Kidney (tissue), 14 donors: Measurements from ENCODE around the gene ZNF337. TPM values are rescaled to one million over a fixed set of nuclear protein-coding genes. Genes with fewer than 3 reads are reported as not detected.

Experiments
- DNase-seq, 5 donors: peaks; one replicate each; pipeline ENCODE4 v3.0.0-alpha.2; 2013 to 2020
- FAIRE-seq: peaks from 2 replicates; lab custom pipeline; 2012; peaks lifted over from hg19 to GRCh38; lab: Jason Lieb, UNC
- H3K27ac ChIP-seq, 2 donors: one replicate each; pipeline ENCODE4 v1.7.0; 2013; ENCODE audit warnings: low read depth in 2 of 2, low read length in 2 of 2, inconsistent platforms in 1 of 2
- H3K27me3 ChIP-seq: one replicate; pipeline ENCODE4 v1.7.1; 2013; ENCODE audit warnings: low read length, inconsistent platforms; ENCODE audit not compliant: control insufficient read depth, insufficient read depth
- H3K36me3 ChIP-seq, 3 donors: one replicate each; pipeline versions ENCODE4 v1.7.0 to v1.7.1; 2013; ENCODE audit warnings: low read length in 3 of 3, control low read depth in 1 of 3, inconsistent platforms in 1 of 3; ENCODE audit not compliant: insufficient read depth in 3 of 3, control insufficient read depth in 2 of 3
- H3K4me1 ChIP-seq, 3 donors: one replicate each; pipeline versions ENCODE4 v1.7.0 to v1.7.1; 2013; ENCODE audit warnings: low read length in 3 of 3, inconsistent platforms in 1 of 3, low read depth in 1 of 3; ENCODE audit not compliant: control insufficient read depth in 2 of 3, insufficient read depth in 2 of 3
- H3K4me3 ChIP-seq, 3 donors: one replicate each; pipeline versions ENCODE4 v1.7.0 to v1.8.1; 2013; ENCODE audit warnings: low read length in 3 of 3, control low read depth in 1 of 3, inconsistent platforms in 1 of 3
- H3K9ac ChIP-seq, 3 donors: one replicate each; pipeline versions ENCODE4 v1.7.0 to v1.7.1; 2013; ENCODE audit warnings: low read length in 3 of 3, control low read depth in 1 of 3, inconsistent platforms in 1 of 3
- H3K9me3 ChIP-seq, 3 donors: one replicate each; pipeline versions ENCODE4 v1.7.0 to v1.7.1; 2013; ENCODE audit warnings: low read length in 3 of 3, control low read depth in 1 of 3, inconsistent platforms in 1 of 3; ENCODE audit not compliant: control insufficient read depth in 2 of 3, insufficient read depth in 1 of 3
- intact Hi-C: fragments of 100-400 bp; cut with DNase I; formaldehyde crosslinking; loops from one replicate; pipeline ENCODE4 v1.11.1; 2022
- polyA plus RNA-seq: library from polyadenylated mRNA; stranded (reverse); fragments of 350-450 nt; fragmentation: Illumina TruSeq; extraction: RNeasy Lipid Tissue Mini Kit (QIAGEN cat#74804); gene quantifications from one replicate; pipeline ENCODE4 v1.2.3, GENCODE V29; 2014; ENCODE audit warnings: low read depth, low replicate concordance; ENCODE audit not compliant: insufficient read depth
- total RNA-seq: library from RNA; stranded (reverse); fragmentation: NEBNext Ultra II Directional; extraction: Animal tissue kit (Norgen Biotek cat#: 25700); gene quantifications from one replicate; pipeline ENCODE4 v1.2.1, GENCODE V29; 2021
- TF ChIP-seq, protein P1 (sequence below): IDR thresholded peaks from 3 replicates; pipeline ENCODE4 v1.5.1; 2012; ENCODE audit warnings: mild to moderate bottlenecking, moderate library complexity, borderline replicate concordance; ENCODE audit not compliant: insufficient read depth; ENCODE audit errors: extremely low read depth
- donor health status: control.
- donor health status: control.
- donor health status: control.
- donor health status: control.
- donor health status: control.
- donor health status: DM: yes; HTN: yes; CAD: no.
- donor health status: Normal renal cell carcinoma (clear cell type).

The ZNF337 gene
- total and polyA plus RNA-seq, 2 donors from 2014 or later = 9.2 to 17.1 TPM

DNA sequence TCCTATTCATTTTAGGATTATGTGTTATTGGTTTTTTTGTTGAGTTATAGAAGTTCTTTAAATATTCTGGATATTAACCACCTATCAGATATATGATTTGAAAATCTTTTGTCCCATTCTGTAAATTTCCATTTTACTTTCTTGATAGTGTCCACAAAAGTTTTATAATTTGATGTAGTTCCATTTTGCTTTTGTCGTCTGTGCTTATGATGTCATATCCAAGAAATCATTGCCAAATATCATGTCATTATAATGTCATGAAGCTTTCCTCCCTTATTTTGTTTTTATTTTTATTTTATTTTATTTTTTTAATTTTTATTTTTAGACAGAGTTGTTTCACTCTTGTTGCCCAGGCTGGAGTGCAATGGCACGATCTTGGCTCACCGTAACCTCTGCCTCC lies 51.8 kb downstream of the ZNF337 start:
- Histone ChIP-seq H3K4me3 (no peak overlapping the region), H3K4me1 (no peaks in the 10 kb centered on the region), H3K9ac (no peak overlapping the region), H3K36me3 (peaks cover 0 to 2% (median 0%) of the 10 kb centered on the region in 3 donors), H3K27ac (no peak overlapping the region), H3K27me3 (no peaks in the 10 kb centered on the region), H3K9me3 (no peaks in the 10 kb centered on the region)
- intact Hi-C loops = no loop called here
- TF ChIP-seq, protein P1, sequence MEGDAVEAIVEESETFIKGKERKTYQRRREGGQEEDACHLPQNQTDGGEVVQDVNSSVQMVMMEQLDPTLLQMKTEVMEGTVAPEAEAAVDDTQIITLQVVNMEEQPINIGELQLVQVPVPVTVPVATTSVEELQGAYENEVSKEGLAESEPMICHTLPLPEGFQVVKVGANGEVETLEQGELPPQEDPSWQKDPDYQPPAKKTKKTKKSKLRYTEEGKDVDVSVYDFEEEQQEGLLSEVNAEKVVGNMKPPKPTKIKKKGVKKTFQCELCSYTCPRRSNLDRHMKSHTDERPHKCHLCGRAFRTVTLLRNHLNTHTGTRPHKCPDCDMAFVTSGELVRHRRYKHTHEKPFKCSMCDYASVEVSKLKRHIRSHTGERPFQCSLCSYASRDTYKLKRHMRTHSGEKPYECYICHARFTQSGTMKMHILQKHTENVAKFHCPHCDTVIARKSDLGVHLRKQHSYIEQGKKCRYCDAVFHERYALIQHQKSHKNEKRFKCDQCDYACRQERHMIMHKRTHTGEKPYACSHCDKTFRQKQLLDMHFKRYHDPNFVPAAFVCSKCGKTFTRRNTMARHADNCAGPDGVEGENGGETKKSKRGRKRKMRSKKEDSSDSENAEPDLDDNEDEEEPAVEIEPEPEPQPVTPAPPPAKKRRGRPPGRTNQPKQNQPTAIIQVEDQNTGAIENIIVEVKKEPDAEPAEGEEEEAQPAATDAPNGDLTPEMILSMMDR = no peak
- FAIRE-seq (peak; percentile 15), DNase-seq (no peak)

DNA sequence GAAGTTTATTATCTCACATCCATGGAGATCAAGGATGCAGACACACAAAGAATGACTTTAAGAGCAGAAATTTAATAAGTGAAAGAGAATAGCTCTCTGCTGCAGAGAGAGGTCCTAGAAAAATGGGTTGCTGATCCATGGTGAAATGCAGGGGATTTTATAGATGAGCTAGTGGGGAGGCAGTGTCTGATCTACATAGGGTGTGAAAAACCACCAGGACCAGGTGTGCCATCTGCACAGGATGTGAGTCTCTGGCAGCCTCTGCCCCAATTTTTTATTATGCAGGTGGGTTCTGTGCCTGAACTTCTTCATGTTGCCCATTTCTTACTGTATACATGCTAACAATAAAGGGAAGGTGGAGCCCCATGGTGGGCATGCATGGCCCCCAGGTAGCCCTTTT lies 52.9 kb downstream of the ZNF337 start:
- Histone ChIP-seq H3K9me3 (no peaks in the 10 kb centered on the region), H3K9ac (no peak overlapping the region), H3K36me3 (peaks cover 0 to 2% (median 0%) of the 10 kb centered on the region in 3 donors), H3K4me3 (no peak overlapping the region), H3K27me3 (no peaks in the 10 kb centered on the region), H3K4me1 (no peaks in the 10 kb centered on the region), H3K27ac (no peak overlapping the region)
- TF ChIP-seq, protein P1 = no peak
- intact Hi-C loops = no loop called here
- FAIRE-seq (no peak), DNase-seq (no peak)

DNA sequence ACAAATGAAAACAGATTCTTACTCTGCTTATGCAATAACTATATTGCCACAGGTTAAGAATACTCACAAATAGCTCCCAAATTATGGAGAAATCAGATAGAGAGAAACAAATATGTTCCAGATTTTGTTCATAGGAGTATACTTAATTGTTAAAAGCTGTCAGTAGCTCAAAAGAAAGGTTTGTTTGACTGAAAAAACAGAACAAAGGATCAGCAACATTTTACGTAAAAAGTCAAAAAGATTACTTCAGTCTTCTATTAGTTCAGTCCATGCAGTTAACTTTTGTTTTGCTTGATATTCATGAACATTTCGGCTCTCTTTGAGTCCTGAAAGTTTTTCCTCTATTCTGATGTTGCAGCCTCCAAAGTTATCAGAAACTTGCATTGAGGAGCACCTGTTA lies 59.4 kb downstream of the ZNF337 start:
- no peak overlapping the region for H3K27ac ChIP-seq
- H3K4me1 ChIP-seq = no peaks in the 10 kb centered on the region
- H3K9me3 ChIP-seq = peaks cover 0 to 4% (median 0%) of the 10 kb centered on the region in 3 donors
- no peaks in the 10 kb centered on the region for H3K27me3 ChIP-seq
- no peak overlapping the region for H3K9ac ChIP-seq
- H3K4me3 ChIP-seq = no peak overlapping the region
- no peak for FAIRE-seq
- intact Hi-C loops = no loop called here
- TF ChIP-seq, protein P1 = no peak
- peaks cover 0 to 6% (median 0%) of the 10 kb centered on the region in 3 donors for H3K36me3 ChIP-seq
- no peak for DNase-seq
